HG03432 (cell line): ENCODE measurements around the gene SRBD1.

ENCODE experiments used
- ATAC-seq: cut with Tn5 transposase; IDR thresholded peaks from one replicate; pipeline ENCODE4 v1.9.1; 2021; ENCODE audit warnings: mild to moderate bottlenecking, moderate library complexity; ENCODE audit not compliant: unreplicated experiment

The SRBD1 gene

GRCh38 chr2:45611020-45611859, at the start of gene SRBD1:
SRBD1 (minus strand) TSS chr2:45611267; CDS start chr2:45605441, 5,826 bp downstream.
- peak; percentile 95 for ATAC-seq

- no peak for ATAC-seq
Observed at GRCh38 chr2:45654250-45654649, 43.2 kb upstream of the SRBD1 start.

GRCh38 chr2:45653122-45653913, 42.3 kb upstream of the SRBD1 start:
- no peak for ATAC-seq

GRCh38 chr2:45652090-45653031, 41.3 kb upstream of the SRBD1 start:
- ATAC-seq, result no peak

- ATAC-seq, result peak; percentile 12
Observed at GRCh38 chr2:45651415-45652089, 40.5 kb upstream of the SRBD1 start, which contains the start of gene PRKCE. PRKCE (plus strand) TSS chr2:45651675.

- ATAC-seq, result peak; percentile 78
Observed at GRCh38 chr2:45650851-45651414, 39.9 kb upstream of the SRBD1 start.

GRCh38 chr2:45649858-45650811, 39.1 kb upstream of the SRBD1 start:
- peak; percentile 31 for ATAC-seq

- no peak for ATAC-seq
Observed at GRCh38 chr2:45649462-45649857, 38.4 kb upstream of the SRBD1 start.

- ATAC-seq, result no peak
Observed at GRCh38 chr2:45648636-45649035, 37.6 kb upstream of the SRBD1 start.

GRCh38 chr2:45647986-45648520, 37.0 kb upstream of the SRBD1 start:
- ATAC-seq, result no peak

- ATAC-seq, result no peak
Observed at GRCh38 chr2:45647356-45647755, 36.3 kb upstream of the SRBD1 start.

GRCh38 chr2:45646289-45646688, 35.2 kb upstream of the SRBD1 start:
- ATAC-seq, result no peak

GRCh38 chr2:45643543-45644542, 32.8 kb upstream of the SRBD1 start:
- ATAC-seq, result peak; percentile 91

- peak; percentile 7 for ATAC-seq
Observed at GRCh38 chr2:45643095-45643494, 32.0 kb upstream of the SRBD1 start.

GRCh38 chr2:45640576-45640975, 29.5 kb upstream of the SRBD1 start:
- no peak for ATAC-seq

- ATAC-seq, result peak; percentile 70
Observed at GRCh38 chr2:45637440-45637839, 26.4 kb upstream of the SRBD1 start.

GRCh38 chr2:45636008-45636407, 24.9 kb upstream of the SRBD1 start:
- no peak for ATAC-seq
